CD4-positive, alpha-beta T cell (primary cell): ENCODE data around the gene MBOAT7. TPM values are rescaled to one million over a fixed set of nuclear protein-coding genes. Genes with fewer than 3 reads are reported as not detected.
"Not testable (repeated sequence)": the region's sequence is repeated elsewhere in the genome, so short reads cannot be mapped to it uniquely, and the experiment has no call there.

Source experiments
- ATAC-seq: fragments of 200-7000 bp; cut with Tn5 transposase; one replicate; pipeline ENCODE4 v1.10.0; 2022; ENCODE audit warnings: mild to moderate bottlenecking; ENCODE audit not compliant: poor library complexity
- CTCF ChIA-PET: fragments of 350-600 bp; sonication (Branson Sonifier 250); formaldehyde crosslinking; loops from one replicate; lab custom pipeline; 2021; ENCODE audit warnings: antibody characterized with exemption, inconsistent platforms; lab: Charles Lee
- POLR2A ChIA-PET: fragments of 350-600 bp; sonication (Branson Sonifier 250); formaldehyde crosslinking; loops from one replicate; lab custom pipeline; 2021; ENCODE audit warnings: antibody characterized with exemption, inconsistent platforms; lab: Charles Lee
- DNase-seq, 14 experiments: peaks; one replicate each; pipeline ENCODE4 v3.0.0-alpha.2; 2013 to 2020; ENCODE audit warnings: mixed read lengths in 2 of 14
- H3K27ac ChIP-seq, 2 donors: one replicate each; pipeline versions ENCODE4 v1.5.1 to v1.7.0; 2013; ENCODE audit warnings: low read length in 2 of 2, low read depth in 1 of 2, mild to moderate bottlenecking in 1 of 2
- H3K27me3 ChIP-seq, 2 experiments: 1 replicate in 1 of 2; 2 replicates in 1 of 2; pipeline versions ENCODE4 v1.6.1 to v1.7.0; 2013; ENCODE audit warnings: low read length in 2 of 2, control low read depth in 1 of 2, mild to moderate bottlenecking in 1 of 2, moderate library complexity in 1 of 2; ENCODE audit not compliant: insufficient read depth in 2 of 2, control insufficient read depth in 1 of 2
- H3K36me3 ChIP-seq: one replicate; pipeline ENCODE4 v1.6.1; 2013; ENCODE audit warnings: low read length, control low read depth; ENCODE audit not compliant: insufficient read depth
- H3K4me1 ChIP-seq: one replicate; pipeline ENCODE4 v1.6.1; 2013; ENCODE audit warnings: low read length, control low read depth; ENCODE audit not compliant: insufficient read depth
- H3K4me3 ChIP-seq: one replicate; pipeline ENCODE4 v1.5.1; 2013; ENCODE audit warnings: mild to moderate bottlenecking, low read length, moderate library complexity
- H3K9me3 ChIP-seq, 2 experiments: 1 replicate in 1 of 2; 2 replicates in 1 of 2; pipeline versions ENCODE4 v1.6.1 to v1.7.0; 2013; ENCODE audit warnings: low read length in 2 of 2, mild to moderate bottlenecking in 2 of 2, control low read depth in 1 of 2, moderate library complexity in 1 of 2; ENCODE audit not compliant: control insufficient read depth in 1 of 2, insufficient read depth in 1 of 2
- H3K27ac Mint-ChIP-seq: one replicate; pipeline ENCODE4 v1.8.0; 2020; ENCODE audit warnings: mixed read lengths
- H3K27me3 Mint-ChIP-seq: one replicate; pipeline ENCODE4 v1.8.0; 2021; ENCODE audit warnings: mixed read lengths
- H3K36me3 Mint-ChIP-seq: one replicate; pipeline ENCODE4 v1.8.0; 2021; ENCODE audit warnings: low read depth, mixed read lengths
- H3K4me1 Mint-ChIP-seq: one replicate; pipeline ENCODE4 v1.8.0; 2021; ENCODE audit warnings: low read depth, mixed read lengths
- H3K4me3 Mint-ChIP-seq: one replicate; pipeline ENCODE4 v1.8.0; 2020; ENCODE audit warnings: mild to moderate bottlenecking, mixed read lengths
- H3K9me3 Mint-ChIP-seq: one replicate; pipeline ENCODE4 v1.8.0; 2020; ENCODE audit warnings: mixed read lengths
- CTCF ChIP-seq: fragments of 200-600 bp; IDR thresholded peaks from one replicate; pipeline ENCODE4 v1.8.0; 2022; ENCODE audit warnings: antibody characterized with exemption, mild to moderate bottlenecking
- intact Hi-C, 2 experiments: fragments of 100-400 bp; cut with DNase I in 1 of 2; cut with micrococcal nuclease in 1 of 2; formaldehyde crosslinking; loops; one replicate each; pipeline versions ENCODE4 v1.15.1 to v1.9.0; 2023 to 2025; cut with DNase I, micrococcal nuclease
- total RNA-seq, 174 experiments: library from RNA in 2 of 174; stranded (reverse) in 2 of 174; gene quantifications; one replicate each; pipeline ENCODE4 v1.2.3 and lab custom pipeline; 2021 to 2026

MBOAT7 gene
- total RNA-seq, 2 experiments from 2014 or later: 13.7 to 18.0 TPM

GRCh38 chr19:54186934-54187381, 2.4 kb downstream of the MBOAT7 start:
- no peak for TF ChIP-seq CTCF
- H3K27ac Mint-ChIP-seq: peak overlapping the region; percentile 85
- ChIA-PET CTCF (interaction anchor here (1.2 to 2.9 kb wide), 2 partner anchors 14 to 19 kb away, joined by 4 to 20 read pairs; partner anchors contain the start of gene TMC4), POLR2A (interaction anchor here (1.1 to 1.8 kb wide), 2 partner anchors 14 to 72 kb away, joined by 3 to 8 read pairs; partner anchors contain the start of genes PRPF31 and TFPT)
- Histone ChIP-seq H3K27me3 (no peaks in the 10 kb centered on the region), H3K4me3 (no peak overlapping the region), H3K4me1 (peaks cover 26% of the 10 kb centered on the region), H3K9me3 (no peaks in the 10 kb centered on the region), H3K27ac (no peak overlapping the region), H3K36me3 (peaks cover 5% of the 10 kb centered on the region)
- H3K36me3 Mint-ChIP-seq: peaks cover 28% of the 10 kb centered on the region
- H3K4me3 Mint-ChIP-seq: peak overlapping the region; percentile 88
- peaks cover 32% of the 10 kb centered on the region for H3K4me1 Mint-ChIP-seq
- ATAC-seq (no peak), DNase-seq (peak in 1 of 14 experiments; percentile 33)
- intact Hi-C loops: loop anchor here in 1 of 2 experiments (5.0 kb wide), 1 partner anchor 45 kb away; no protein-coding TSS in a partner anchor
- no peaks in the 10 kb centered on the region for H3K27me3 Mint-ChIP-seq
- H3K9me3 Mint-ChIP-seq: no peaks in the 10 kb centered on the region

- Mint-ChIP-seq H3K27me3 (no peaks in the 10 kb centered on the region), H3K27ac (no peak overlapping the region), H3K4me3 (no peak overlapping the region), H3K36me3 (peaks cover 28% of the 10 kb centered on the region), H3K9me3 (no peaks in the 10 kb centered on the region), H3K4me1 (peaks cover 26% of the 10 kb centered on the region)
- intact Hi-C loops: loop anchor here in 1 of 2 experiments (5.0 kb wide), 1 partner anchor 46 kb away; no protein-coding TSS in a partner anchor
- Histone ChIP-seq H3K36me3 (peaks cover 5% of the 10 kb centered on the region), H3K9me3 (no peaks in the 10 kb centered on the region), H3K27ac (no peak overlapping the region), H3K4me3 (no peak overlapping the region), H3K4me1 (peaks cover 20% of the 10 kb centered on the region), H3K27me3 (no peaks in the 10 kb centered on the region)
- POLR2A ChIA-PET: interaction anchor here (1.1 kb wide), 1 partner anchor 15 kb away, joined by 3 read pairs; no protein-coding TSS in a partner anchor
- DNase-seq (peak in 1 of 14 experiments; percentile 19), ATAC-seq (no peak)
- CTCF ChIA-PET: interaction anchor here (1.2 kb wide), 1 partner anchor 13 kb away, joined by 4 read pairs; the partner anchor contains the start of gene TMC4
- no peak for TF ChIP-seq CTCF
Measured at GRCh38 chr19:54186351-54186750, 3.0 kb downstream of the MBOAT7 start.

DNA sequence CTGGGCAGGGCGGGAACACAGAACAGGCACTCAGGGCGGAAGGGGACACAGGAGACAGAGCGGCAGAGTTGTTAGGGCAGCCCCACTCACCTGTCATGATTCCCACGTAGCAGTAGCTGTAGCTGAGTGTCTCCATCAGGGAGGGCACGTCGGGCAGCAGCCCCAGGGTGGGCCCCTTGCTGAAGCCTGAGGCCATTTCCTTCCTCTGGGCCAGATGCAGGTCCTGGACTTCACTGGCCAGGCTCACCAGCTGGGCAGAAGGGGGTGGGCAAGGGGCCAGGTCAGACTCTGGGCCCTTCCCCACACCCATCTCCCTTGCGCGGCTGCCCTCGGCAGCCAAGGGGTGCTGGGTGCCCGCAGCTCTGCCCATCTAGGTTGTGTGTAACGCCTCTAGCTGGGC, 5.9 kb downstream of the MBOAT7 start:
- H3K4me1 ChIP-seq: peaks cover 8% of the 10 kb centered on the region
- peaks cover 12% of the 10 kb centered on the region for H3K4me1 Mint-ChIP-seq
- POLR2A ChIA-PET: no interaction called here
- no peak for DNase-seq
- no peak for ATAC-seq
- no peaks in the 10 kb centered on the region for H3K9me3 ChIP-seq
- no peak for TF ChIP-seq CTCF
- no peak overlapping the region for H3K4me3 ChIP-seq
- intact Hi-C loops: no loop called here
- H3K4me3 Mint-ChIP-seq: no peak overlapping the region
- H3K36me3 ChIP-seq: peaks cover 10% of the 10 kb centered on the region
- no peak overlapping the region for H3K27ac Mint-ChIP-seq
- CTCF ChIA-PET: no interaction called here
- no peak overlapping the region for H3K27ac ChIP-seq
- no peaks in the 10 kb centered on the region for H3K9me3 Mint-ChIP-seq
- no peaks in the 10 kb centered on the region for H3K27me3 ChIP-seq
- no peaks in the 10 kb centered on the region for H3K27me3 Mint-ChIP-seq
- peaks cover 16% of the 10 kb centered on the region for H3K36me3 Mint-ChIP-seq

GRCh38 chr19:54181894-54182293, 7.5 kb downstream of the MBOAT7 start:
- intact Hi-C loops, H3K27me3 Mint-ChIP-seq, POLR2A ChIA-PET, H3K4me1 ChIP-seq, H3K27ac Mint-ChIP-seq, DNase-seq, H3K9me3 Mint-ChIP-seq, H3K4me3 Mint-ChIP-seq, H3K27ac ChIP-seq, H3K36me3 ChIP-seq, H3K9me3 ChIP-seq, H3K4me1 Mint-ChIP-seq, H3K27me3 ChIP-seq, H3K4me3 ChIP-seq, CTCF ChIA-PET, ATAC-seq: not testable (repeated sequence)
- H3K36me3 Mint-ChIP-seq: peaks cover 20% of the 10 kb centered on the region
